Thymus (tissue), 11 donors: Measurements from ENCODE around the gene MAP3K3. TPM values are rescaled to one million over a fixed set of nuclear protein-coding genes. Genes with fewer than 3 reads are reported as not detected.

Experiments
- DNase-seq, 9 donors: peaks; one replicate each; pipeline ENCODE4 v3.0.0-alpha.2; 2013; ENCODE audit warnings: low spot score in 9 of 9, low read depth in 6 of 9, missing footprints in 1 of 9
- H3K27ac ChIP-seq, 2 donors: one replicate each; pipeline ENCODE4 v1.5.1; 2013; ENCODE audit warnings: control low read depth in 1 of 2, low read depth in 1 of 2, low read length in 1 of 2, mild to moderate bottlenecking in 1 of 2, moderate library complexity in 1 of 2
- H3K27me3 ChIP-seq, 2 donors: one replicate each; pipeline ENCODE4 v1.5.1; 2013; ENCODE audit warnings: low read length in 1 of 2; ENCODE audit not compliant: control insufficient read depth in 2 of 2, insufficient read depth in 1 of 2
- H3K36me3 ChIP-seq, 2 donors: one replicate each; pipeline ENCODE4 v1.5.1; 2013; ENCODE audit warnings: low read length in 1 of 2, mild to moderate bottlenecking in 1 of 2, moderate library complexity in 1 of 2; ENCODE audit not compliant: control insufficient read depth in 2 of 2, insufficient read depth in 2 of 2
- H3K4me1 ChIP-seq, 2 donors: one replicate each; pipeline ENCODE4 v1.5.1; 2013; ENCODE audit warnings: low read length in 2 of 2; ENCODE audit not compliant: control insufficient read depth in 2 of 2, insufficient read depth in 2 of 2
- H3K4me3 ChIP-seq, 2 donors: one replicate each; pipeline ENCODE4 v1.5.1; 2013; ENCODE audit warnings: low read length in 2 of 2, control low read depth in 1 of 2, mild to moderate bottlenecking in 1 of 2
- H3K9me3 ChIP-seq, 2 donors: one replicate each; pipeline ENCODE4 v1.5.1; 2013; ENCODE audit warnings: low read length in 1 of 2, mild to moderate bottlenecking in 1 of 2; ENCODE audit not compliant: control insufficient read depth in 2 of 2, insufficient read depth in 1 of 2
- WGBS: extraction: QIAGEN DNeasy Blood & Tissue Kit; methylation state at CpG from one replicate; pipeline ENCODE4 v1.1.7; 2013; 5-methylcytosine and 5-hydroxymethylcytosine counted together
- polyA plus RNA-seq: library from polyadenylated mRNA; stranded (reverse); fragments of 200-250 nt; gene quantifications from one replicate; pipeline ENCODE4 v1.2.3, GENCODE V29; 2013
- total RNA-seq: library from RNA; stranded (reverse); fragments of 120-200 nt; gene quantifications from one replicate; pipeline ENCODE4 v1.2.4, GENCODE V29; 2013
- donor health status: healthy.

MAP3K3 gene
- total and polyA plus RNA-seq, 2 donors: 15.5 to 21.0 TPM

DNA sequence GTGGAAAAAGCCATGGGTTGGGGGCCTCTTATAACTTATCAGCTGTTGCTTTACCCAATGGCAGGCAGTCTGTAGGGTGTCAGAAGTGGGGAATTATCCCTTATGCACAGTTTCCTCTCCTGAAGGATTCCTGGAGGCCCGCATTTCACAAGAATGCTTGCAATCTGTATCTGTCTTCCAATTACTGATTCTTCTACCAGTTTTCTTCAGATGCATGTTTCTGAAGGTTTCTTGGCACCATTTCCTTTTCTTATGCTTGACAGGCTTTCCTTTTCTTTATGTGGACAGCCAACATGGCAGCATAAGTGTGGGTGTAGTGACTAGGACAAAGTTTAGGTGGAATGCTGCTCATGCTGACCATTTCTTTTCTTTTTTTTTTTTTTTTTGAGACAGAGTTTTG lies 36.1 kb downstream of the MAP3K3 start:
- Histone ChIP-seq H3K4me1 (no peaks in the 10 kb centered on the region), H3K4me3 (no peak overlapping the region), H3K36me3 (peaks cover 27 to 38% of the 10 kb centered on the region in 2 donors), H3K27me3 (no peaks in the 10 kb centered on the region), H3K9me3 (no peaks in the 10 kb centered on the region), H3K27ac (no peak overlapping the region)
- DNase-seq: no peak
- WGBS: 88% methylated on average over 1 of the region's 1 CpG

DNA sequence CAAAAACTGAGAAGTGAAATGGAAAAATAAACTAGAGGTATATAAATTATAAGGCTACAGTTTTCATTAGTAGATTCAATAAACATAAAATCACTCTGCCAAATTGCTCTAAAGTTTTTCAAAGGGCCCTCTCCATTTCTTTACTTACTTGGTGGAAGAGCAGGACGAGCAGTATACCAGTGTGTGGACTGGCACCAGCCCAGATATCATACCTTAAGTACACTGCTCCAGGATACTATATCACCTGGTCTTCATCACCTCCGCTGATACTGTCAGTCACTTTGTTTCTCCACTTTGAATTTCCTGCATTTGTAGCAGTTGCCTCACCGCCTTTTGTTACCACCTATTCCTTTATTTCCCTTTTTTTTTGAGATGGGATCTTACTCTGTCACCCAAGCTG lies 37.6 kb downstream of the MAP3K3 start:
- no peak for DNase-seq
- no peaks in the 10 kb centered on the region for H3K27me3 ChIP-seq
- H3K4me3 ChIP-seq: no peak overlapping the region
- no peaks in the 10 kb centered on the region for H3K9me3 ChIP-seq
- H3K27ac ChIP-seq: no peak overlapping the region
- no peaks in the 10 kb centered on the region for H3K4me1 ChIP-seq
- WGBS: 97% methylated on average over 3 of the region's 3 CpGs
- peaks cover 30 to 38% of the 10 kb centered on the region in 2 donors for H3K36me3 ChIP-seq

DNA sequence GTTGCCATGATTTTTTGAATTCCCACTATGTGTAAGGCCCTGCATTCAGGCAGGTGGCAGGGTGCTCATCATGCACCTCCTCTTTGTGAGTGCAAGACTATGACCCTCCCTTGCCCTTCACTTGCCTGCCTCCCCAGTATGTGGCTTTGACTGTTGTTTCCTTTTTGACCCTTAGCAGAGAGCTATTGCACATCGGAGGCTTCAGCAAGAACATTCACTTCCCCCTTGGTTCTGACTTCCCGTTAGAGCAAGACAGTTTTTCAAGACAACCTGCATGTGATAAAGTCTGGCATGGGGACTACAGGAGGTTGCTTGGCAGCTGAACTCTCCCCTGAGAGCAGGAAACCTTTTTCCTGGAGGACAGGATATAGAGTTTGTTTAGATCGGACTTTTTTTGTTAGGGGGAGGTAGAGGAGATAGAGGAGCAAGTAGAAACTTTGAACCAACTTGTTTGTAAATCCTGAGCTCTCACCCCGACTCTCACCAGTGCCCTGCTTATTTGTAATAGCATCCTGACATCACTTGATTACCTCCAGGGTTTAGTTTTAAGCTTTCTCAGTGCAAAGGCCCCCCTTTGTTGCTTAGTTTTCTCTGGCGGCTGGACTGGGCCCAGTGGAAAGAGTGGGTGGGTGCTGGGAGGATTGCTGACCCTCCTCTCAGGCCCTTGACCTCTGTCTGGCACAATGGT lies 43.5 kb downstream of the MAP3K3 start:
- peaks cover 45 to 49% of the 10 kb centered on the region in 2 donors for H3K36me3 ChIP-seq
- 32% methylated on average over 5 of the region's 5 CpGs for WGBS
- peak in 2 of 9 donors; percentile 7 to 27 for DNase-seq
- H3K4me3 ChIP-seq: no peak overlapping the region
- H3K9me3 ChIP-seq: no peaks in the 10 kb centered on the region
- H3K27ac ChIP-seq: peak overlapping the region in 1 of 2 donors; percentile 40
- H3K4me1 ChIP-seq: peaks cover 0 to 6% of the 10 kb centered on the region in 2 donors
- no peaks in the 10 kb centered on the region for H3K27me3 ChIP-seq

DNA sequence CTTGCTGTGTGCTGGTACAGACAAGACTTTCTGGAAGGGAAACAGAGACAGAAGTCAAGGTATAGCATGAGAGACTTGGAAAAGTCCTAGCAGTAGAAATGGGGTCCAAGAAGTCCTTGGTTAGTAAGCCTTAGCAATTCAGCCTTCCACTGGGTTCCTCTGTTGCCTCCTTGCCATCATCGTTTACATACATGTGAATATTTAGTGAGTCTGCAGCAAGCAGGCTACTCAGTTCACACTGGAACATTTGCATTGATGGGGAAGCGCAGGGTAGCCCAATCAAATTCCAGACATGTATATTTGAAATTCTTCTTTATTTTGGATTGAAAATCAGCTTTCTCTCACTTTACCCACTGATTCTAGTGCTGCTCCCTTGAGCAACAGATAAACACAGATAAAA lies 50.6 kb downstream of the MAP3K3 start:
- 95% methylated on average over 2 of the region's 2 CpGs for WGBS
- H3K36me3 ChIP-seq: peaks cover 45 to 50% of the 10 kb centered on the region in 2 donors

DNA sequence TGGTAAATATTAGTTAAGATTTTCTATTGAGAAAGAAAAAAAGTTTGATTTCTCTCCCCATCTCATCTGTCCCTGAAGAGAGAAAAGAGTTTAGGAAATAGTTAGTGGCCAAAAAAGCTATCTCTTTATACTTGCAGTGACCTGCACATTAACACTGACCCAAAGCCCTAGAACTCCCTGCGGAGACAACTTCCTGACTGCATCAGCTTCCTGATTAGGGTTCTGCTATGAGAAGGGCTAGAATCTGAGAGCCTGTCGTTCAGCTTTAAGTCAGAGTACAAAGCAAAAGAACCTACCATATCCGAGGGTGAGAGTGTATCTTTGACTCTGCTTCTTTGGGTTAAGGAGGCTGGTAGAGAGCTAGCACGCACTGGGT lies 53.0 kb downstream of the MAP3K3 start:
- peaks cover 28 to 34% of the 10 kb centered on the region in 2 donors for H3K36me3 ChIP-seq
- DNase-seq: no peak
- H3K27ac ChIP-seq: no peak overlapping the region
- no peaks in the 10 kb centered on the region for H3K27me3 ChIP-seq
- no peak overlapping the region for H3K4me3 ChIP-seq
- H3K4me1 ChIP-seq: no peaks in the 10 kb centered on the region
- no peaks in the 10 kb centered on the region for H3K9me3 ChIP-seq
- WGBS: 66% methylated on average over 4 of the region's 4 CpGs

More for the DNA sequence above, 50.6 kb downstream of the MAP3K3 start:
- DNase-seq: no peak
- H3K27ac ChIP-seq: no peak overlapping the region
- no peaks in the 10 kb centered on the region for H3K27me3 ChIP-seq
- no peaks in the 10 kb centered on the region for H3K4me1 ChIP-seq
- no peaks in the 10 kb centered on the region for H3K9me3 ChIP-seq
- no peak overlapping the region for H3K4me3 ChIP-seq

DNA sequence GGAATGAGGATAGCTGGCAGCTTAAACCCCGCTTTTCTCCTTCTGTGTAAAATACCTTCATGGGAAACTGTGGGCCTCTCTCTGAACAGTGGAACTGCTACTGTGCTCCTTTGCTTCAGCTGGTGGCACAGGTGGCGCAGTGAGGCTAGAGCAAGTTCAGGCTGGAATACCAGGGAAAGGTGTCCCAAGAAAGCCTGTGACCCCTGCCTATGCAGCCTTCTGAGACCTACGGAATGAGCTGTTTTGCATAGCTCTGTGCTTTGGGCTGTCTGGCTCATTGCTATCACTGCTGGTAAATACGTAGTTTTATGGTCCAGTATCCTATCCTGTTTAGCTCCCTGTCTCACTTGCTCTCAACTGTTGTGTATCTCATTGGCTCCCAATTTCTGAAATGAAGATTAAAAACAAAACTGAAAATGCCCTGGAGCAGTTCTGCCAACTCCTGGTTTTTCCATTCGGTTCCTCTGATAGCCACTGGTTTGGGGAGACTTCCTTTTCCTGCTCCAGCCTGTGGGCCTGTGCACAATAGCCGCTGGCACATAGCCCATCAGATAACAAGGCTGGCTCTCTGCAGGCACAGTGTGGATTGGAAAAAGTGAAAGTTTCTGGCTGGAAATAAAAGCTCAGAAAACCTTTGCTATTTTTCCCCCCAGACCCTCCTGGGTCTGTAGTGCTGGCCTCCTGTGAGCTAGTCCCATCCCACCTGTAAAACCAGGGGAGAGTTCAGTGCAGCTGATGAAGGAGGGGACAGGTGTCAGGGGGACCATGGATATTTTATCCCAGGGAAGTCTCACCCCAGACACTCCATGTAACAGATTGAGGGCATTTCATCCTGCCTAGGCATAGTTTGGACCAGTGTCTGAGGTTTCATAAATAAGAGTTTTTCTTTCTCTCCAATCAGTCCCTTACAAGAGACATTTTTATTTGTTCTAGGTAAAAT lies 53.7 kb downstream of the MAP3K3 start:
- H3K36me3 ChIP-seq: peaks cover 26 to 29% of the 10 kb centered on the region in 2 donors
- WGBS: 80% methylated on average over 6 of the region's 6 CpGs
- DNase-seq: no peak
- no peaks in the 10 kb centered on the region for H3K9me3 ChIP-seq
- H3K27ac ChIP-seq: peak overlapping the region in 1 of 2 donors; percentile 73
- H3K4me3 ChIP-seq: no peak overlapping the region
- no peaks in the 10 kb centered on the region for H3K4me1 ChIP-seq
- no peaks in the 10 kb centered on the region for H3K27me3 ChIP-seq

DNA sequence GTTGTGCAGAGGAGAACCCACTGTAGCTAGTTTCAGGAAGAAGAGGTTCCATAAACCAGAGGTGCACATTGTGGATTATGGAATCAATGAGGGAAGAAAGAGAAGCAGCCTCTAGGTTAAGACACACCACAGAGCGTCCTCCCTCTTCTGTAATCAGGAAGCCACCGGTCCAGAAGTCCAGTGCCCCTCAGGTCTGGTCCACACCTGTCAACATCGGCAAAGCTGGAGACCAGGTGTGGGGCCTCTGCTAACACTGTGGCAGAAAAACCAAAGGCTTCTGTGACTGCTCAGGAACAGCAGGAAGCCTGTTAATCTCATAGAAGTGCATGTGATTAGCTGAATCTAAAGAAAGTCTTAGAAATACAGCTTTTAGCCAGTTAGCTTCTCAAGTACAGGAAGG lies 54.4 kb downstream of the MAP3K3 start:
- H3K36me3 ChIP-seq: peaks cover 31% of the 10 kb centered on the region in 2 donors
- no peaks in the 10 kb centered on the region for H3K9me3 ChIP-seq
- no peak for DNase-seq
- WGBS: 60% methylated on average over 3 of the region's 3 CpGs
- no peaks in the 10 kb centered on the region for H3K4me1 ChIP-seq
- no peak overlapping the region for H3K27ac ChIP-seq
- H3K27me3 ChIP-seq: no peaks in the 10 kb centered on the region
- no peak overlapping the region for H3K4me3 ChIP-seq

DNA sequence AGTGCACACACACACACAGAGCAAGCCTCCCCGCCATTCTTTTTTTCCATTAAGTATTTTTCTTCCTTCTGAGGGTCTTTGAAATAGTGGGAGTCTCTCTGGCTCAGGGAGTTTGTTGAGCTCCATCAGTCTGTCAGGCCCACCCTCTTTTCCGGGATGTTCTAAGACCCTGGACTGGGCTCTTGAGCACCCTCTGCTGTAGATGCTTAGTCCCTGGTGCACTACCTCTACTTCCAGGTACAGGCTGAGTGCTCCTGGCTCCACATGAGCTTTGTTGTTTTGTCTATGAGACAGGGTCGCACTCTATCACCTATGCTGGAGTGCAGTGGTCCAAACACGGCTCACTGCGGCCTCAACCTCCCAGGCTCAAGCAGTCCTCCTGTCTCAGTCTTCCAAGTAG lies 57.0 kb downstream of the MAP3K3 start:
- H3K4me3 ChIP-seq: no peak overlapping the region
- peaks cover 39 to 45% of the 10 kb centered on the region in 2 donors for H3K36me3 ChIP-seq
- 99% methylated on average over 5 of the region's 5 CpGs for WGBS
- H3K27me3 ChIP-seq: no peaks in the 10 kb centered on the region
- no peak overlapping the region for H3K27ac ChIP-seq
- no peaks in the 10 kb centered on the region for H3K4me1 ChIP-seq
- DNase-seq: no peak
- H3K9me3 ChIP-seq: no peaks in the 10 kb centered on the region

DNA sequence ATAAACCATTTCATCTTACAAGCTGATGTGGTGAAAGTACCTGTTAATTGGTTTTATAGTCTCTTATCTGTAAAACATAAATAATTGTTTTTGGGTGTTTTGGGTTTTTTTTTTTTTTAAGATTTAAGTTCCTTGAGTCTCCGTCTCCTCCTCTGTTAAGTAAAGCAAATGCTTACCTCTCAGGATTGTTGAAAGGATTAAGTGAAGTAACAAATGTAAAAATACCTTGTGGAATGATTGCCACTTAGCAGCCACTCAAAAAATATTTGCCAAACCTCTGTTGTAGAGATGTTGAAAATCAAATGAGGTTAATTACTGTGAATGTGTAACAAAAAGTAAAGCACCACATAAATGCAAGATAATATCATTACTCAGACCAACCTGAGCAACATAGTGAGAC lies 58.5 kb downstream of the MAP3K3 start:
- H3K4me1 ChIP-seq: no peaks in the 10 kb centered on the region

More for the DNA sequence above, 58.5 kb downstream of the MAP3K3 start:
- no peak for DNase-seq
- H3K36me3 ChIP-seq: peaks cover 39 to 56% of the 10 kb centered on the region in 2 donors
- WGBS: 100% methylated on average over 1 of the region's 1 CpG
- H3K27ac ChIP-seq: no peak overlapping the region
- H3K4me3 ChIP-seq: no peak overlapping the region
- H3K27me3 ChIP-seq: no peaks in the 10 kb centered on the region
- no peaks in the 10 kb centered on the region for H3K9me3 ChIP-seq
